ENCODE measurements around the gene RAB28.
"Not testable (repeated sequence)": the region's sequence is repeated elsewhere in the genome, so short reads cannot be mapped to it uniquely, and the experiment has no call there.

DNA sequence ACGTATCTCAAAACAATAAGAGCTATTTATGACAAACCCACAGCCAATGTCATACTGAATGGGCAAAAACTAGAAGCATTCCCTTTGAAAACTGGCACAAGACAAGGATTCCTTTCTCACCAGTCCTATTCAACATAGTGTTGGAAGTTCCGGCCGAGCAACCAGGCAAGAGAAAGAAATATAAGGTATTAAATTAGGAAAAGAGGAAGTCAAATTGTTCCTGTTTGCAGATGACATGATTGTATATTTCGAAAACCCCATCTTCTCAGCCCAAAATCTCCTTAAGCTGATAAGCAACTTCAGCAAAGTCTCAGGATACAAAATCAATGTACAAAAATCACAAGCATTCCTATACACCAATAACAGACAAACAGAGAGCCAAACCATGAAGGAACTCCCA lies 94.2 kb downstream of the RAB28 start:
- TF ChIP-seq, protein P1, sequence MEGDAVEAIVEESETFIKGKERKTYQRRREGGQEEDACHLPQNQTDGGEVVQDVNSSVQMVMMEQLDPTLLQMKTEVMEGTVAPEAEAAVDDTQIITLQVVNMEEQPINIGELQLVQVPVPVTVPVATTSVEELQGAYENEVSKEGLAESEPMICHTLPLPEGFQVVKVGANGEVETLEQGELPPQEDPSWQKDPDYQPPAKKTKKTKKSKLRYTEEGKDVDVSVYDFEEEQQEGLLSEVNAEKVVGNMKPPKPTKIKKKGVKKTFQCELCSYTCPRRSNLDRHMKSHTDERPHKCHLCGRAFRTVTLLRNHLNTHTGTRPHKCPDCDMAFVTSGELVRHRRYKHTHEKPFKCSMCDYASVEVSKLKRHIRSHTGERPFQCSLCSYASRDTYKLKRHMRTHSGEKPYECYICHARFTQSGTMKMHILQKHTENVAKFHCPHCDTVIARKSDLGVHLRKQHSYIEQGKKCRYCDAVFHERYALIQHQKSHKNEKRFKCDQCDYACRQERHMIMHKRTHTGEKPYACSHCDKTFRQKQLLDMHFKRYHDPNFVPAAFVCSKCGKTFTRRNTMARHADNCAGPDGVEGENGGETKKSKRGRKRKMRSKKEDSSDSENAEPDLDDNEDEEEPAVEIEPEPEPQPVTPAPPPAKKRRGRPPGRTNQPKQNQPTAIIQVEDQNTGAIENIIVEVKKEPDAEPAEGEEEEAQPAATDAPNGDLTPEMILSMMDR (IDR thresholded peaks at IDR 0.05; ENCODE audit: low read length): not testable (repeated sequence)
- TF ChIP-seq EZH2phosphoT487 (IDR thresholded peaks at IDR 0.05; ENCODE audit: low read length); EZH2 (optimal IDR thresholded peaks at IDR 0.05; ENCODE audit: low read depth, low read length): not testable (repeated sequence)

Measured in MM.1S (cell line).